Upper lobe of left lung (tissue), 4 donors: ENCODE data around the gene C3orf20.

Experiments
- CTCF ChIP-seq, 6 experiments: fragments of 450-650 bp in 4 of 6; fragments of 200-600 bp in 2 of 6; sonication (generic) in 2 of 6; IDR thresholded peaks; one replicate each; pipeline ENCODE4 v1.5.1; 2016 to 2019; ENCODE audit warnings: antibody characterized with exemption in 6 of 6
- EP300 ChIP-seq, 4 donors: sonication (generic); formaldehyde crosslinking; IDR thresholded peaks; one replicate each; pipeline ENCODE4 v1.5.1; 2017; ENCODE audit warnings: antibody characterized with exemption in 4 of 4, control low read depth in 2 of 4
- POLR2A ChIP-seq, 4 donors: fragments of 450-650 bp; IDR thresholded peaks; one replicate each; pipeline ENCODE4 v1.5.1; 2016 to 2017; ENCODE audit warnings: antibody characterized with exemption in 4 of 4, mild to moderate bottlenecking in 2 of 4

GRCh38 chr3:14805961-14806537 lies 131.1 kb downstream of the C3orf20 start:
- TF ChIP-seq POLR2A (IDR thresholded peaks at IDR 0.05), result no peak
- no peak for TF ChIP-seq CTCF (IDR thresholded peaks at IDR 0.05)
- TF ChIP-seq EP300 (IDR thresholded peaks at IDR 0.05), result no peak
